ENCODE results near the gene CHMP1A.

- TF ChIP-seq CTCF (IDR thresholded peaks at IDR 0.05) (no peak), POLR2A (IDR thresholded peaks at IDR 0.05) (no peak)
Observed at GRCh38 chr16:89705006-89705405, 47.5 kb upstream of the CHMP1A start.

All from body of pancreas (tissue), 4 donors.